Astrocyte (in vitro differentiated cells and primary cell): ENCODE measurements around the gene TMEM259.

Experiments
- CTCF ChIP-seq: IDR thresholded peaks from 2 replicates; pipeline ENCODE4 v1.5.1; 2011; ENCODE audit warnings: low read depth, mild to moderate bottlenecking, inconsistent platforms, low read length, moderate library complexity; ENCODE audit not compliant: insufficient read depth
- EZH2 ChIP-seq: IDR thresholded peaks from 2 replicates; pipeline ENCODE4 v1.6.1; 2012; ENCODE audit warnings: mild to moderate bottlenecking, low read length, inconsistent platforms; ENCODE audit not compliant: insufficient read depth

- TF ChIP-seq CTCF (no peak), EZH2 (no peak)
These were observed 22.9 kb downstream of the TMEM259 start for GRCh38 chr19:998064-998463.
